Endometrium (tissue), 2 donors: ENCODE data around the gene HPS4.

Experiments used
- FAIRE-seq: peaks from 2 replicates; lab custom pipeline; 2012; peaks lifted over from hg19 to GRCh38; lab: Jason Lieb, UNC
- donor health status: control.
- donor health status: control.

The HPS4 gene

GRCh38 chr22:26464312-26464711, 19.3 kb downstream of the HPS4 start:
- FAIRE-seq = no peak

DNA sequence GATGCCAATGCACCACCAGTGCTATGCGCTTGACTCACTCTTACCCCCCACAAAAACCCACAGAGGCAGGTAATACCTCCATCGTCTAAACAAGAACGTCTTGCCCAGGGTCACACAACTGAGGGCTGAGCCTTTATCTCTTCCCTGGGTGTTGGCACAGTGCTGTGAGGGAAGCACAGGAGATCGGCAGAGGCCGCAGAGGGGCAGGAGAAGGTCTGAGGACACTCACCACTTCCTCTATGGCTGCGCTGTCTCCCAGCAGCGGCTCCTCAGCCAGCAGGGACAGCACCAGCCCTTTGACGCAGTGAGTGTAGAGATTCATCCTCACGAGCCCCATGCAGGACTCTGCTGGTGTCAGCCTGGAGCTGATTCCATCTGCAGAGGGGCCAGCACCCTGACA, 19.9 kb downstream of the HPS4 start:
- FAIRE-seq = no peak

- FAIRE-seq = no peak
These were observed 20.4 kb downstream of the HPS4 start for GRCh38 chr22:26463101-26463661.

DNA sequence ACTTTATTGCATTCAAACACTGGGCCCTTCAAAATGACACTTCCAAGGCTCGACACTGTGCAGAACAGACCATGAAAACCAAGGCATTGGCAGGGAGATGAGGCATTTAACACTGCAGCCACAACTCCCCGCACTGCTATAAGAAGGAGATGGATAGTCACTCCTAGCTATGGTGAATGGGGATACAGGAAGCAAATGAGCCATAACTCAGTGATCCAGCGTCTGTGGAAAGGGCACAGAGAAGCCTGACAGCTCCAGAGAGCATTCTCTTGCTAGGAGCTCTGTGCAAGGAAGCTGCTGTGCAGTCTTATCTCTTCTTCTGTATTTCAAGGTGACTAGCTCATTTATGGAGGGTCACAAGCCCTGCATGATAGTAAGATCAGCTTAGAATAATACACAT, 20.9 kb downstream of the HPS4 start:
- FAIRE-seq = no peak

DNA sequence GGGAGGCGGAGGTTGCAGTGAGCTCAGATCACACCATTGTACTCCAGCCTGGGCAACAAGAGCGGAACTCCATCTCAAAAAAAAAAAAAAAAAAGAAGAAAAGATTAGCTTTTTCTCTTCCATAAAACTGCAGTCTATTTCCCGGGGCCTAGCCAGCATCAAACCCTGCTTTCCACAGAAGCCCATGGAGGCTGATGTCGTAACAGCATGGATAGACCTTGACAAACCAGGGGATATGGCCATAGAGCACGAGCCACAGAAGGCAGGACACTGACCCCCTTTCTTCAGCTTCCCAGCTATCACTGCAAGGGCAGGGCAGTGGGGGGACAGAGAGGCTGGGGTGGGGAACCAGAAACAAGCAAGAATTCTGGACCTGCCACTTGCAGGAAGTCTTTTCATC, 21.5 kb downstream of the HPS4 start:
- no peak for FAIRE-seq

DNA sequence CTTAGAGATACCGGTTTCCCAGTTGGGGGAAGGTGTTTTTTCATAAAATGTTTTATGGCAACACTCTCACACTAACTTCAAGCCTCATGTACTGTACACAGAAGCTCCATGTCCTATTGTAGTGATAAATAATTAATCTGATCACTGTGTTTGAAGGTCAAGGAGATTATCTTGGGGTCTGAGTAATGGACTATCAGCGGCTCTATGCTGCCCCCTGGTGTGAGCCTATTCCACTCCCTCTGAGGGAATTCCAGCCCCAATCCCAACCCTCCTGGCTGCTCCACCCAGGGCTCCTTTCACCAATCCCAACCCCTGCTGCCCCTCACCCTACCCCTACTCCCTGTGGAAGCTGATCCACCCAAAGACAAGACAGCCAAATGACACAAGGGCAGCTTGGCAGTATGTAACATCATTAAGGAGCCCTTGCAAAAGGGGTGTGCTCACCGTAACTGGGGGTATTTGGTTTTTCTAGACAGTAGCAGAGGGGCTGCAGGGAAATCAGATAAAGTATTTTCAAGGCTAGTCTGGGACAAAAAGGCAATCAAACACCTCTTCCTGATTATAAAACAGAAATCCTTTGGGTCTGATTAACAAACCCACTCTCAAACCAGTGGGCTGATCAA, 22.3 kb downstream of the HPS4 start:
- FAIRE-seq = no peak

GRCh38 chr22:26460202-26460601, 23.4 kb downstream of the HPS4 start:
- no peak for FAIRE-seq

GRCh38 chr22:26457661-26458272, 25.8 kb downstream of the HPS4 start:
- FAIRE-seq = no peak

- FAIRE-seq = no peak
These were observed 29.6 kb downstream of the HPS4 start for GRCh38 chr22:26453812-26454500.

GRCh38 chr22:26453216-26453615, 30.4 kb downstream of the HPS4 start:
- FAIRE-seq = no peak

GRCh38 chr22:26452236-26453016, 31.2 kb downstream of the HPS4 start:
- FAIRE-seq = no peak

DNA sequence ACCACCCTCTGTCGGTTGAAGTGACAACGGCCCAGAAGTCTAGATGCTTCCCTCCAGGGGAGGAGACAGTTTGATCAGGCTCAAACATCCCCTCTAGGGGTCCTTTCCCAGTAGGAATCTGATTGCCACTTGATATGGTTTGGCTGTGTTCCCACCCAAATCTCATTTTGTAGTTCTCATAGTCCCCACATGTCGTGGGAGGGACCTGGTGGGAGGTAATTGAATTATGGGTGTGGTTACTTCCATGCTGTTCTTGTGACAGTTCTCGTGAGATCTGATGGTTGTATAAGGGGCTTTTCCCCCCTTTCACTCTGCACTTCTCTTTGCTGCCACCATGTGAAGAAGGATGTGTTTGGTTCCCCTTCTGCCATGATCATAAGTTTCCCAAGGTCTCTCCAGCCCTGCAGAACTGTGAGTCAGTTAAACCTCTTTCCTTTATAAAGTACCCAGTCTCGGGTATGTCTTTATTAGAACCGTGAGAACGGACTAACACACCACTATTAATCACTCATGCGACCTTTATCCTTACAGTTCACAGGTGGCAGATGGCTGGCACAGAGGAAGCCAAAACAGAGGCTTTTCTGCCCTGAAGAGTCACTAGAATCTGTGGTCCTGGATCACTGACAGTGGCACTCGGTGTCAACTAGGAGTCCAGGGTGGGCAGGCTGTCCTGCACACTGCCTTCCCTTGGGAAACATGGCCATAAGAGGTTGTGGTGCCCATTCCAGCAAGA, 33.0 kb downstream of the HPS4 start:
- no peak for FAIRE-seq

DNA sequence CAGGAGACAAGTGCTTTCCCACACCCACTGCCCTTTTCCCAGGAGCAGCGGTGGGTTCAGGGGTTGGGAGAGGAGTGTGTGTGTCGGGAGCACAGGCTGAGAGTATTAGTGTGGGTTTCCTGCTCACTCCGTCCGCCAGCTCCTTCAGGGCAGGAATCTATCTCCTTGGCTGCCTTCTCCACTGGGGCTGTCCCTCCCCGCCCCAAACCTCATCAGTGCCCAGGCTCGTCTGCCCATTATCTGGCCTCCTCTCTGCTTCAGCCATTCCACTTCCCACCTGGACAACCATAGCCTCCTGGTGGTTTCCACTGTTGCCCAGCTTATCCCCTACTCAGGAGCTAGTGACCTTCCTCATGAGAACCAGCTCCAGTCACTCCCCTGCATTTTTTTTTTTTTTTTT, 34.6 kb downstream of the HPS4 start:
- no peak for FAIRE-seq

GRCh38 chr22:26448334-26448733, 35.2 kb downstream of the HPS4 start:
- FAIRE-seq = no peak

- no peak for FAIRE-seq
These were observed 35.8 kb downstream of the HPS4 start for GRCh38 chr22:26447584-26448329.

DNA sequence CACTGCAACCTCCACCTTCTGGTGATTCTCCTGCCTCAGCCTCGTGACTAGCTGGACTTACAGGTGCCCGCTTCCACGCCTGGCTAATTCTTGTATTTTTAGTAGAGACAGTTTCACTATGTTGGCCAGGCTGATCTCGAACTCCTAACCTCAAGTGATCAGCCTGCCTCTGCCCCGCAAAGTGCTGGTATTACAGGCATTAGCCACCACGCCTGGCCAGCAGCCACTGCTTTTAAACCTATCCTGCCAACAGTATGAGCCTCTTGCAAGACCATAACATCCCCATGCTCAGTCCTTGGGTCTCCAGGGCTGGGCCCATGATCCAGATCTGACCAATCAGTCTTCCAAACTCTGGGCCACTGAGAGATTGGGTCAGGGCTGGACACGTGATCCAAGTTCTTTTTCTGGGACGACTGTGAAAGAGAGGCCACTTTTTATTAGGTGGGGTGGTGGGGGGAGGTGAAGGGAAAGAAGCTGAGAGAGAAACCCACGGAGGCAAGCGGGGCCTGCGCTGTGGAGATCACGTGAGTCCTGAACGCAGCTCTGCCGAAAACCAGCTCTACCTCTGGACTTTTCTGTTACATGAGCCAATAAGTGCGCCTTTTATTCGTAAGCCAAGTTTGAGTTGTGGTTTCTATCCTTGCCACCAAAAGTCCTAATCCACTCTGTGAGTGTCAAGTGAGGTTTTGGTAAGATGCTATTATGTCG, 36.6 kb downstream of the HPS4 start:
- FAIRE-seq = no peak

DNA sequence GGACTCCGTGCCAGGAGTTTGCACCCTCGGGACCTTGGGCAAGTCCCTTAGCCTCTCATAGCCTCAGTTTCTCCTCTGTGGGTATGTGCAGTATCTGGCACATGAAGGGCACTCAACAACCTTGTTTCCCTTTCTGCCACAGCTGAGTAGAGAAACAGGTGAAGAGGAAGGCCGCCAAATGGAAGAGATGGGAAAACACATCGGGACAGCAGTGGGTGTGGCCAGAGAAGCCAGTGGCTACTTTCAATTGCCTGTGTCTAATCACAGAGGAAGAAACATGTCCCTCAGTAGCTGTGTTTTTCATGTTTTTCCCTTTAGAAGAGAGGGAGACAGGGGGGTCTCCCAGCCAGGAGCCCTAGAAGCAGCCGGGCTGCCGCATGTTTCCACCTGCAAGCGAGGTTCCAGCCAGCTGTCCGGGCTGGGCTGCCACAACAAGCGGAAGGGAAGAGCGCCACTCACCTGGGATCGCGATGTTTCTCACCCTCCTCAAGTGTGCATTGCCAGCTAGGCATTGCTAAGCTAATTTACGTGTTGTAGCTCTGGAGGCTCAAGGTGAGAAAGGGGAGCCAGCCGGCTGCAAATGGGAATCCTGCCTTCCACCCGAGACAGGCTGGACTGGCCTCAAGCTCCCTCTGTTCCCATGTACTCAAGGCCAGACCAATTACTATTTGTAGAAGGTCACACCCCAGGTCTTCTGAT, 37.9 kb downstream of the HPS4 start:
- no peak for FAIRE-seq

GRCh38 chr22:26444777-26445176, 38.8 kb downstream of the HPS4 start:
- FAIRE-seq = no peak

DNA sequence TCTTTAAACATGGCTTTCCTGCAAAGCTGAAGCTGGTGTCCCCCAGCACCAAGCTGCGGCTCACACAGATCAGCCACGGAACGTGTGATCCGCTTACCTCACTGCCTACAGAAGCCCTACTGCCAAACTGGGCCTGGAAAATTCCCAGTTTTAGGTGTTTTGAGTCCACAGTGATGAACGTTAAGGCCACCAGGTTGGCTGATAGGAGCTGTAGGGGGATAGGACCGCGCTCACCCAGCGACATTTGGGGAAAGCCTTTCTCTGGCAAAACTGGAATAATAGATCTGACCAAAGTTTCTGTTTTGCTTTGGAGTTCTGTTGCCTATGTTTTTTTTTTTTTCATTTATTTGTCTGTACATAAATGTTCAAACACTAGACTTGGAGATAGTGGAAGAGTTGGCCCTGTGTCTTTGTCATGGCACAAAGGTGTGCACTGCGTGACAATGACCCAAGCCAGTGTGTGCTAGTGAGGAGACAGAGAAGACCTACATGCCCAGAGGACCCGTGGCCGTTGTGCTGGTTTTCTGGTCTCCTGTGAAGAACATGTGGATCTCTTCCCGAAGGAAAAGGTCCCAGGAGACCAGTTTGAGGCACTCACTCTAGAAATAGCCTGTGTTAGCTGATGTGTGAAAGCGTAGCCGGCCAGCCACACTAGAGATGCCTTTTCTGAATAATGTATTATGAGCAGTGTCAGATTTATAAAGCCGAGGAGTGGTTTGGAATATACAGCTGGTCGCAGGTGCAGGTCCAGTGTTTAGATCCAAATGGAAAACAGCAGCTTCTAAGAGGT, 39.5 kb downstream of the HPS4 start:
- no peak for FAIRE-seq
